ENCODE measurements around the gene TCF12. TPM values are rescaled to one million over a fixed set of nuclear protein-coding genes. Genes with fewer than 3 reads are reported as not detected.

TCF12 gene
- total and polyA plus RNA-seq, 2 of the 8 experiments (the other 6 are each of a cell fraction or from before 2014, with no cell fraction given): 85.8 to 101 TPM

GRCh38 chr15:57324590-57324890, 406.1 kb downstream of the TCF12 start:
- H2BK5ac ChIP-seq (ENCODE audit: low read depth, low read length): no peak overlapping the region
- H4K8ac ChIP-seq (ENCODE audit: extremely low read depth, insufficient read depth, low read length): no peak overlapping the region
- H3K9me3 ChIP-seq (ENCODE audit: insufficient read depth in 2 of 2, low read depth in 1 of 2, low read length in 1 of 2): no peaks in the 10 kb centered on the region
- H3K9ac ChIP-seq (replicated peaks in 1 of 4; ENCODE audit: extremely low read depth in 1 of 4, low read depth in 3 of 4, low read length in 3 of 4): no peak overlapping the region
- no peak overlapping the region for H3K14ac ChIP-seq (ENCODE audit: insufficient read length)
- H3K4me1 ChIP-seq (replicated peaks in 1 of 4; ENCODE audit: control insufficient read depth in 3 of 4, insufficient read depth in 4 of 4, low read length in 3 of 4): peaks cover 2 to 9% (median 4%) of the 10 kb centered on the region in 4 experiments; a peak in 6 of 7 replicates
- no peak for TF ChIP-seq SIX5 (IDR thresholded peaks at IDR 0.05; ENCODE audit: low read depth, low read length)
- no peak for TF ChIP-seq SP2 (IDR thresholded peaks at IDR 0.05; ENCODE audit: low read length)
- TF ChIP-seq CEBPB (IDR thresholded peaks at IDR 0.05; ENCODE audit: low read depth, low read length): no peak
- no peak for TF ChIP-seq BCL11A (IDR thresholded peaks at IDR 0.05; ENCODE audit: low read depth in 2 of 2, low read length in 2 of 2)
- no peak for TF ChIP-seq TEAD4 (IDR thresholded peaks at IDR 0.05; ENCODE audit: low read depth, low read length)
- no peak for TF ChIP-seq JUN (IDR thresholded peaks at IDR 0.05; ENCODE audit: low read depth, low read length)
- TF ChIP-seq YY1 (IDR thresholded peaks at IDR 0.05; ENCODE audit: low read depth, low read length): no peak
- TF ChIP-seq BACH1 (IDR thresholded peaks at IDR 0.05; ENCODE audit: low read length): no peak
- TF ChIP-seq POLR2A (IDR thresholded peaks at IDR 0.05; ENCODE audit: control extremely low read depth in 1 of 2, low read depth in 2 of 2, low read length in 2 of 2): no peak
- TF ChIP-seq TCF12 (IDR thresholded peaks at IDR 0.05; ENCODE audit: low read depth, low read length): no peak
- TF ChIP-seq TBP (IDR thresholded peaks at IDR 0.05; ENCODE audit: low read depth, low read length): no peak
- no peak for TF ChIP-seq GABPA (IDR thresholded peaks at IDR 0.05; ENCODE audit: borderline replicate concordance, insufficient read depth, low read length)
- TF ChIP-seq ATF3 (IDR thresholded peaks at IDR 0.05; ENCODE audit: insufficient read depth, low read depth, low read length): no peak
- TF ChIP-seq CHD1 (IDR thresholded peaks at IDR 0.05; ENCODE audit: low read depth, low read length): no peak
- TF ChIP-seq ZNF274 (IDR thresholded peaks at IDR 0.05; ENCODE audit: borderline replicate concordance, extremely low read depth, low read length): no peak
- no peak for TF ChIP-seq RNF2 (IDR thresholded peaks at IDR 0.05; ENCODE audit: borderline replicate concordance, low read depth, low read length, missing control alignments, poor library complexity, severe bottlenecking)
- H3K36me3 ChIP-seq (ENCODE audit: control insufficient read depth in 2 of 4, insufficient read depth in 4 of 4, low read length in 3 of 4): no peaks in the 10 kb centered on the region
- H3K23me2 ChIP-seq (ENCODE audit: low read depth, low read length): no peaks in the 10 kb centered on the region
- no peak overlapping the region for H2BK20ac ChIP-seq (ENCODE audit: low read length)
- H3K27me3 ChIP-seq (replicated peaks in 1 of 4; ENCODE audit: control insufficient read depth in 3 of 4, extremely low read depth in 1 of 4, insufficient read depth in 3 of 4, low read length in 3 of 4): no peaks in the 10 kb centered on the region; a peak in 1 of 7 replicates
- peaks cover 0 to 2% of the 10 kb centered on the region in 2 experiments for H4K20me1 ChIP-seq (replicated peaks in 1 of 2; ENCODE audit: control insufficient read depth in 1 of 2, insufficient read depth in 2 of 2, low read length in 2 of 2)
- no peaks in the 10 kb centered on the region for H3K79me1 ChIP-seq (ENCODE audit: low read depth, low read length)
- H3K27ac ChIP-seq (ENCODE audit: low read depth, low read length): no peak overlapping the region
- no peaks in the 10 kb centered on the region for H3K79me2 ChIP-seq (ENCODE audit: control insufficient read depth in 1 of 2, insufficient read depth in 2 of 2, low read length in 2 of 2)
- H3K23ac ChIP-seq (ENCODE audit: insufficient read length): no peak overlapping the region
- H2BK120ac ChIP-seq (replicated peaks; ENCODE audit: low read depth, low read length): no peak overlapping the region
- ChIA-PET CTCF (ENCODE audit: partially characterized antibody) (no interaction called here), POLR2A (ENCODE audit: partially characterized antibody) (no interaction called here)
- H3K4me3 ChIP-seq (ENCODE audit: extremely low read depth in 1 of 4, insufficient read depth in 2 of 4, low read depth in 3 of 4, low read length in 4 of 4): no peak overlapping the region
- H2AK5ac ChIP-seq (ENCODE audit: low read depth, low read length): no peak overlapping the region
- DNase-seq (ENCODE audit: low read depth in 1 of 2, low spot score in 2 of 2) (no peak), FAIRE-seq (no peak)
- no peak overlapping the region for H3K4ac ChIP-seq (replicated peaks; ENCODE audit: insufficient read length, low read depth, low read length)
- H3K18ac ChIP-seq (ENCODE audit: extremely low read depth, low read length): no peak overlapping the region
- H2BK12ac ChIP-seq (ENCODE audit: low read depth, low read length): no peak overlapping the region
- H3K56ac ChIP-seq (replicated peaks; ENCODE audit: insufficient read length, low read depth, low read length): no peak overlapping the region
- no peak overlapping the region for H4K5ac ChIP-seq (ENCODE audit: insufficient read length, low read depth, low read length)
- WGBS, 2 experiments (ENCODE audit: extremely low coverage in 1 of 2, insufficient coverage in 1 of 2, insufficient read length in 1 of 2, insufficient replicate concordance in 2 of 2, low coverage in 1 of 2, low lambda C conversion rate in 2 of 2, missing lambda C conversion rate in 1 of 2): 76% methylated on average over 3 of the region's 3 CpGs; no CpG with 5 or more reads in 1 of the 2 experiments
- H3K4me2 ChIP-seq (ENCODE audit: insufficient read depth in 1 of 2, low read depth in 2 of 2, low read length in 2 of 2): no peak overlapping the region
- H2AFZ ChIP-seq (ENCODE audit: low read length): no peak overlapping the region
- H2BK15ac ChIP-seq (ENCODE audit: low read length): no peak overlapping the region
- no peak overlapping the region for H4K91ac ChIP-seq (replicated peaks; ENCODE audit: insufficient read length, low read length)
